NK-92 (cell line): ENCODE data around the gene VEGFC.

Experiments used
- DNase-seq: peaks from one replicate; lab custom pipeline; 2025; ENCODE audit not compliant: unreplicated experiment; lab: John Stamatoyannopoulos, UW

The VEGFC gene

GRCh38 chr4:176792326-176793059, at the start of gene VEGFC:
VEGFC (minus strand) TSS chr4:176792922; CDS start chr4:176792311, 611 bp downstream.
- no peak for DNase-seq

- no peak for DNase-seq
These were observed 49.0 kb upstream of the VEGFC start for GRCh38 chr4:176841711-176842112.

- DNase-seq: no peak
These were observed 47.4 kb upstream of the VEGFC start for GRCh38 chr4:176840166-176840565.

GRCh38 chr4:176839656-176840055, 46.9 kb upstream of the VEGFC start:
- DNase-seq: no peak

- DNase-seq: no peak
These were observed 46.1 kb upstream of the VEGFC start for GRCh38 chr4:176838601-176839433.

- no peak for DNase-seq
These were observed 44.6 kb upstream of the VEGFC start for GRCh38 chr4:176837169-176837895.

- no peak for DNase-seq
These were observed 41.8 kb upstream of the VEGFC start for GRCh38 chr4:176834531-176834930.

GRCh38 chr4:176833400-176834175, 40.9 kb upstream of the VEGFC start:
- DNase-seq: no peak

- no peak for DNase-seq
These were observed 38.2 kb upstream of the VEGFC start for GRCh38 chr4:176830971-176831370.

- DNase-seq: no peak
These were observed 32.9 kb upstream of the VEGFC start for GRCh38 chr4:176825586-176825985.

GRCh38 chr4:176824645-176825366, 32.1 kb upstream of the VEGFC start:
- DNase-seq: no peak

- DNase-seq: no peak
These were observed 25.8 kb upstream of the VEGFC start for GRCh38 chr4:176818531-176818930.

GRCh38 chr4:176817204-176817603, 24.5 kb upstream of the VEGFC start:
- DNase-seq: no peak

GRCh38 chr4:176814770-176815169, 22.0 kb upstream of the VEGFC start:
- no peak for DNase-seq

- no peak for DNase-seq
These were observed 17.9 kb upstream of the VEGFC start for GRCh38 chr4:176810481-176811249.

- DNase-seq: no peak
These were observed 14.2 kb upstream of the VEGFC start for GRCh38 chr4:176806778-176807375.

GRCh38 chr4:176805155-176805554, 12.4 kb upstream of the VEGFC start:
- no peak for DNase-seq

GRCh38 chr4:176800891-176801534, 8.3 kb upstream of the VEGFC start:
- DNase-seq: no peak

GRCh38 chr4:176799653-176800052, 6.9 kb upstream of the VEGFC start:
- DNase-seq: no peak
